ENCODE data around the gene TMEM121. TPM values are rescaled to one million over a fixed set of nuclear protein-coding genes. Genes with fewer than 3 reads are reported as not detected.

Gene TMEM121
- total RNA-seq, 1 donor from 2014 or later = 1.3 TPM

GRCh38 chr14:105486163-105486973 lies 40.0 kb upstream of the TMEM121 start, which contains the start of gene CRIP1:
Gene CRIP1, plus strand, starts transcription at chr14:105486886. Its CDS starts 374 bp downstream, at chr14:105487260.
- DNase-seq (ENCODE audit: low spot score) = no peak
- intact Hi-C loops (cut with DNase I) = no loop called here

GRCh38 chr14:105486974-105487448 lies 39.4 kb upstream of the TMEM121 start:
- no peak for DNase-seq (ENCODE audit: low spot score)
- intact Hi-C loops (cut with DNase I) = no loop called here

- no peak for DNase-seq (ENCODE audit: low spot score)
- intact Hi-C loops (cut with DNase I) = no loop called here
These were observed 38.9 kb upstream of the TMEM121 start for GRCh38 chr14:105487449-105487985.

- no peak for DNase-seq (ENCODE audit: low spot score)
- intact Hi-C loops (cut with DNase I) = loop anchor here (2.0 kb wide), 1 partner anchor 39 kb away; no protein-coding TSS in a partner anchor
These were observed 38.2 kb upstream of the TMEM121 start for GRCh38 chr14:105487986-105488777.

- intact Hi-C loops (cut with DNase I) = loop anchor here (1.0 to 2.0 kb wide), 2 partner anchors 40 to 118 kb away; no protein-coding TSS in a partner anchor
- no peak for DNase-seq (ENCODE audit: low spot score)
These were observed 37.4 kb upstream of the TMEM121 start for GRCh38 chr14:105488781-105489541.

- intact Hi-C loops (cut with DNase I) = loop anchor here (1.0 to 5.0 kb wide), 4 partner anchors 15 to 118 kb away; partner anchors contain the start of genes CRIP2 and TMEM121
- peak; percentile 92 for DNase-seq (ENCODE audit: low spot score)
These were observed 36.7 kb upstream of the TMEM121 start for GRCh38 chr14:105489542-105490266.

GRCh38 chr14:105490267-105490571 lies 36.2 kb upstream of the TMEM121 start:
- intact Hi-C loops (cut with DNase I) = loop anchor here (2.0 to 5.0 kb wide), 2 partner anchors 15 to 37 kb away; partner anchors contain the start of genes CRIP2 and TMEM121
- no peak for DNase-seq (ENCODE audit: low spot score)

- intact Hi-C loops (cut with DNase I) = loop anchor here (2.0 to 5.0 kb wide), 2 partner anchors 16 to 37 kb away; partner anchors contain the start of genes CRIP2 and TMEM121
- DNase-seq (ENCODE audit: low spot score) = peak; percentile 99
These were observed 35.6 kb upstream of the TMEM121 start, which contains the start of gene TEDC1 for GRCh38 chr14:105490572-105491365. Gene TEDC1, plus strand, starts transcription at chr14:105491246. Its CDS starts 130 bp downstream, at chr14:105491376.

GRCh38 chr14:105491366-105491973 lies 34.9 kb upstream of the TMEM121 start:
- intact Hi-C loops (cut with DNase I) = loop anchor here (2.0 to 5.0 kb wide), 2 partner anchors 17 to 36 kb away; partner anchors contain the start of genes CRIP2 and TMEM121
- DNase-seq (ENCODE audit: low spot score) = peak; percentile 88

GRCh38 chr14:105492031-105492970 lies 34.1 kb upstream of the TMEM121 start:
- DNase-seq (ENCODE audit: low spot score) = no peak

GRCh38 chr14:105492971-105493871 lies 33.2 kb upstream of the TMEM121 start:
- intact Hi-C loops (cut with DNase I) = loop anchor here (5.0 kb wide), 1 partner anchor 34 kb away; the partner anchor contains the start of gene TMEM121
- peak; percentile 74 for DNase-seq (ENCODE audit: low spot score)

More at GRCh38 chr14:105492031-105492970, 34.1 kb upstream of the TMEM121 start:
- intact Hi-C loops (cut with DNase I) = loop anchor here (5.0 kb wide), 1 partner anchor 35 kb away; the partner anchor contains the start of gene TMEM121

- intact Hi-C loops (cut with DNase I) = loop anchor here (5.0 kb wide), 1 partner anchor 33 kb away; the partner anchor contains the start of gene TMEM121
- DNase-seq (ENCODE audit: low spot score) = no peak
These were observed 32.3 kb upstream of the TMEM121 start for GRCh38 chr14:105493921-105494605.

GRCh38 chr14:105494606-105494929 lies 31.8 kb upstream of the TMEM121 start:
- intact Hi-C loops (cut with DNase I) = loop anchor here (5.0 kb wide), 1 partner anchor 33 kb away; the partner anchor contains the start of gene TMEM121
- no peak for DNase-seq (ENCODE audit: low spot score)
